Glomerular visceral epithelial cell (primary cell): ENCODE measurements around the gene PDE8B.

Source experiments
- DNase-seq: peaks from one replicate; pipeline ENCODE4 v3.0.0-alpha.2; 2016; ENCODE audit errors: extremely low spot score

Gene PDE8B

DNA sequence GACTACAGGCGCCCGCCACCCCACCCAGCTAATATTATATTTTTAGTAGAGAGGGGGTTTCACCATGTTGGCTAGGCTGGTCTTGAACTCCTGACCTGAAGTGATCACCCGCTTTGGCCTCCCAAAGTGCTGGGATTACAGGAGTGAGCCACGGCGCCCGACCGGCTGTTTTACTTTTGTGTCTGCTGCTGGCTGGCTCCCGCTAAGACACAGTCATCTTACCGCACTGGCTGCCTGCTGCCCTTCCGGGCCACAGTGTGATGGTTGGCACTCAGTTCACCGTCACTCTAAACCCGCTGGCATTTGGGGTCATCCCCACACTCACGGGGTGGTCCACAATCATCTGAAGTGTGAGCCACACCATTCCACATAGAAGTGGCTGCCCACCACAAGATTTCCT is 188.0 kb downstream of the PDE8B start:
- DNase-seq: no peak

DNA sequence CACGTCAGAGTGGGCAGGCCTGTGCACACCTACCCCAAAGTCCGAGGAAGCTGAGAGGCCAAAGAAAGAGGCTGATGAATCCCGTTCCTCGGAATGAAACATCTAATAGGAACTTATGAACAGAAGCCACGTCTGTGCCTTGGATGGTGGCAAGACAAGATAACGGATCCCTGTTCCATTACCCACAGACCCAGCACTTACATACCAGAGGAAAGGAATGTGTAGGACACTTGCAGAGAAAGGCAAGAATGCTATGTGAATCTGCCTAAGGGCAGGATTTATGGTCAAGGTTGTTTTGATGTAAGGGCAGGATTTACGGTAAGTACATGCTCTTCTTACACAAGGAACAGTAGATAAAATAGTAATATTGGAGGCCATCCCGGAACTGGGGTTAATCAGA is 188.4 kb downstream of the PDE8B start:
- no peak for DNase-seq

DNA sequence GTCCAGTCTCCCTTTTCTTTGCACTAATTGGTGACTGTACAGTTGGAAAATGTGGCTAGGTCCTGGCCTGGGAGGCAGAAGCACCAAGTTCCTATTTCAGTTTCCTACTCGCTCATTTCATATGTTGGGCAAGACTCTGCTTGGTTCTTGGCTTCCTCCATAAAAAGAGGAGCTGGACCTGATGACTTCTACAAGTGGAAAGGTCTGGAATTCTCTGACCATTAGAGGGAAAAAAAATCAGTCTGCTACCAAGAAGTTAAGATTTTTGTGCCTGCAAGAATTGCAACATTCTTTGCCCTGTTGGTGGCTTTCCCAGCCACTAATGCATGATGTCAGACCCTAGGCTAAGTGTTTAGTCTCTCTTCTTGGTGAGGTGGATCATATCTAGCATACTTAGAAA is 190.2 kb downstream of the PDE8B start:
- no peak for DNase-seq

DNA sequence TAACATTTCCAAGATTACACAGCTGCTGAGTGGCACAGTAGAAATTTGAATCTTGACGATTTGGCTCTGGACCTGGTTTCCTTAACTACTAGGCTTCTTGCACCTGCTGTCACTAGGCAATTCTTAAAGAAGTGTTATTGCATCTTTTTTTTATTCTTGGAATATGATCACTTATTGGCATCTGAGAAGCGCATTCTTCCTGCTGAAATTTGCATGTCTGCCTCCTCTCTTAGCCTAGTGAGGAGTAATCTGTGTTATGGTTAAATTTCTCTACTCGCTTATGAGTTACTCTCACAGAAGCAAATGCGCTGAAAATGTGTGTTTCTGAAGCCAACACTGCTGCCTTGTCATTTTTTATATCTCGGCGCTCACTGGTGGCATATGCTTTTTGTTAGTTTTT is 192.3 kb downstream of the PDE8B start:
- no peak for DNase-seq

DNA sequence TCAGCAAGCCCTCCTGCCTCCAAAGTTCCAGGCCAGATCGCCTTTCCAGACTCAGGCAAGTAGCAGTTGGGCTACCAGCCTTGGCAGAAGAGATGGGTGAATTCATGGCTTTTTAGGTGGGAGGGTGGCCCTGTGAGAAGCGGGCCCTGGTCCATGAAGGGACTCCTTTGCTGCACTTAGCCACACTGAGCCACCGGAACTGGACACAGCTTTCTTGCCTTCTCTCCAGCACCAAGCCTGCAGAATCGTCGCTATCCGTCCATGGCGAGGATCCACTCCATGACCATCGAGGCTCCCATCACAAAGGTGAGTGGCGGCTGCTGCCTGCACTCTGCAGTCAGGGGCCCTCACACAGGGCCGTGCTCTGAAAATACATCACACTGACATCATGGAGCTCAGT is 196.7 kb downstream of the PDE8B start:
- no peak for DNase-seq

DNA sequence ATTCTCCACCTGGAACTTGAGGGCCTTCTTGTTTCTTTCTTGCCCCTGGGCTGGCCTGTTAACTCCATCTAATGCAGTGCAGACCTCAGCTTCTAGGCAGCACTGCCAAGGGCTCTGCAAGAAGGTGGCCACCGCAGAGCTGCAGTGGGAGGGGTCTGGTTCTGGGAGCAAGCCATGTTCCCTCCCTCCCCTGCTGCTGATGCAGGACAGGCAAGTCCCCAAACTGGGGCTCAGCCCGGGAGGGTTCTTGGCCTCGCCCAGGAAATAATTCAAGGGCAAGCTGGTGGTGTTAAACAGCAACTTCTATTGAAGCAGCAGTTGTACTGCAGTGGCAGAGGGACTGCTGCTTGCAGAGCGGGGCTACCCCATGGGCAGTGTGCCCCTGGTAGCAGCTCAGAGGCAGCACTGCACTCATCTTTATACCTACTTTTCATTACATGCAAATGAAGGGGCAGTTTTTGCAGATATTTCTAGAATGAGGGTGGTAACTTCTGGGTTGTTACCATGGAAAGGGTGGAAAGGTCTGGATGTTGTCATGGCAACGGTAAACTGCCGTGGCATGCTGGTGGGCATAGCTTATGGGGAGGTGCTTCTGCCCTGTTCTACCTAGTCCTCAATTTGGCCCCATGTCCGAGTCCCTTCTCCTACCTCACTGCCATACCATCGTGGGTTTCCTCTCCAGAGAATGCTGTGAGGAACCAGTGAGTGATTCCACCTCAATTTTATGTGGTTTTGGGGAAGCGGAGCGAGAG is 199.6 kb downstream of the PDE8B start:
- no peak for DNase-seq

DNA sequence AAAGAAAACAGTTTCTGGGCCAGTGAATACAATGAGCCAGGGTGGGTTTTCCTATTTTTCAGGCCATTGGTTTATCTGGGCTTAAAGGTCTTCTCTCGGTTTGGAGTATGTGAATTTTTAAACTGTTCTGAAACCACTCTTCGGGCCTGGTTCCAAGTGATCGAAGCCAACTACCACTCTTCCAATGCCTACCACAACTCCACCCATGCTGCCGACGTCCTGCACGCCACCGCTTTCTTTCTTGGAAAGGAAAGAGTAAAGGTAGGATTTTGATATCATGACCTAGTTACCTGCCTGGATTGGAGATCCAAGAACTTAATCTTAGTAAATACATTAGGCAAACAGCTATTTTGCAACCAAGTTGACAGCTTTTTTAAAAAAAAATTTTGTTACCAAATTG is 202.6 kb downstream of the PDE8B start:
- no peak for DNase-seq

DNA sequence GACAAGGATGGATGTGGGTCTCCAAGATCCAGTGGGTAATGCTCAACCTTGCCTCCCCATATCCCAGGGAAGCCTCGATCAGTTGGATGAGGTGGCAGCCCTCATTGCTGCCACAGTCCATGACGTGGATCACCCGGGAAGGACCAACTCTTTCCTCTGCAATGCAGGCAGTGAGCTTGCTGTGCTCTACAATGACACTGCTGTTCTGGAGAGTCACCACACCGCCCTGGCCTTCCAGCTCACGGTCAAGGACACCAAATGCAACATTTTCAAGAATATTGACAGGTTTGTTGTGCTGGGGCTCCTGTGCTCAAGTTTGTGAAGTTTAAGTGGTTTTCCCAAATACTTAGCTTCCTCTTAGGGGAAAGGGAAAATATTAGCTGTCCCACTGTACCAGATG is 207.7 kb downstream of the PDE8B start:
- no peak for DNase-seq

DNA sequence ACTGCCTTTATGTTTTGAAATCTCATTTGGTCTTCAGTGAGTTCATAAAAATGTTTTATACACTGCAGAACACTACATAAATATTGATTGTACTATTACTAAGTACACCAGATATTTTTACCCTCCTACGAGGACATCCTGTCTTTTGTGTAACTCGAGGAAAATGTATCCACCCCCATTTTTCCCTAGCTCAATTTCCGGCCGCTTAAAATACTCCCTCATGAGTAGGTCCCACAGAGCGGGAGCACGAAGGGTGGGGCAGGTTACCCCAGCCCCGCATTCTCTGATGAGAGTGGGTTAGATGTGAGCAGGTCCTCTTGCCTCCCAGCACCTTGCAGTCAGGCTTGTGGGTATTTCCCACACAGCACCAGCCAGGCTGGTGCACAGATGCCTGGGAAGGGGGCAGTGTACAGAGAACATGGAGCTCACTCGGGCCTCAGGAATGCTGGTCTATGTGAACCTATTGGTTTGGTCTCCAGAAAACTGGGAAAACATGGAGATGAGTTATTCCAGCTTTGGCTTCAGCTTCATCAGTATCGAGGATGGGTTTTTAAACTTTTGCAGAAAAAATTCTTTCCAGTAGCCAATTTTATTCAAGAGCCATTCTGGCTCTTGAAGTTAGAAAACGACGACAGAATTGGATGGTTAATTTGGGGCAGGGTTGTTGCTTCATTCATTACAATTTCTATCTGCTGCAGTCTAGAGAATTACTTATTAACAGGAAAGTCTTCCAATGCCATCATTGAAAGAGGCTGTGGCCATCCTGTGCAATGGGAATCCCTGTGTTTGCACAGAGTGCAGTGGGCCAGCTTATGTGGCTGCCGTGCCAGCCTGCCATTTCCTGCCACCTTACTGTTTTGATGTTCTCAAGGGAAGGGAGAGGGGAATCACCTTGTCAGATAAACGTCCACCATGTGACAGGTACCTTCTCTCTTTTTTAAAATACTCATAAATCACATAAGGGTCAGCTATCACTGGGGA is 208.4 kb downstream of the PDE8B start:
- DNase-seq: peak; percentile 7

DNA sequence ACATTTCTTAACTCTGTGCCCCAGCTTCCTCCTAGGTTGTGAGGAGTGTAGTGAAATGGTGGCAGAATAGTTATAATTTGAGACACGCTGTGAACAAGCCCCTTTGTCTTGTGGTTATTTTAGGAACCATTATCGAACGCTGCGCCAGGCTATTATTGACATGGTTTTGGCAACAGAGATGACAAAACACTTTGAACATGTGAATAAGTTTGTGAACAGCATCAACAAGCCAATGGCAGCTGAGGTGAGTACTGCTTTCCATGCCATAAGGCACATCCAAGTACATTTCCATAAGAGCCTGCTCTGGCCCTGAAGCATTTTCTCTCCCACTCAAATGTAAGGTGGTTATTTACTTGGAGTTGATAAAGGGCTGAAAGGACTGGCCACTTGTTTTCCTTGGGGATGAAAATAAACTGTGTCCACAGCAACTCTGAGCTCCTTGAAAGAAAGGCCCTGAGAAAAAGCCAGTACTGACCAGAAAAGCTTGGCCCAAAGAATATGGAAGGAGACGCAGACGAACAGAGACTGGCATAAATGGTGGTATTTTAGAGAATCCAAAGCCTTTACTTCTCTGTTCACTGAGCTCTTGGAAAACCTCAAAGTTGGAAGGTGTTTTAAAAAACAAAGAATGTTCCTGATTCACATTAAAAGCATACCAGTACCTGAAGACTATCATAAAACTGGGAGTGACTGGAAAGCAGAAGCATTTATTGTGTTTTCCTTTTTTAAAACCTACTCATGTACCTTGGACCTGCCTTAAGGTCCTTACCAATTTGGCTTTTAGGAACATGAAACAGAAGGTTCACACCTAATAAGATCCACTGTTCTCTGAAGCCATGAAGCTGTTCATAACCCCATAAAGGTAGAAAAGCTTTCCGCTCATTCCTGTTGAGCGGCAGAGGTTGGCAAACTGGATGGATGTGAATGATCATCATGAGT is 209.4 kb downstream of the PDE8B start:
- no peak for DNase-seq

DNA sequence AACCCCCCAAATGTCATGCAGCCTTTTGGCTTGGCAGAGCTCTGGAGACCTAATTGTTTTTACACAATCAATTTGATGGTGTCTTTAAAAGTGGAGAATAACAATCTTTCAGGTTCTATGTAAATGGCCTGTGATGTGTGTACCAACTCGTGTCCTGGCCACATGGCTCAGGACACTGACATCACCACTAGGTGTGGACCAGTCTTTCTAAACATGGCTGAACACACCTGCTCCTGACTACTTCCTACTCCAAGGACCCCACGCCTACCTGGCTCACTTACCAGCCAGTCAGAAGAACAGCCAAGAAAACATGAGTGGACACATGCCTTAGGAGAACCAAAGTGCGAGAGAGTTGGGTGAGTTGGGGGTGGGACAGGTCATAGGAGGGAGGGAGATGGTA is 210.5 kb downstream of the PDE8B start:
- DNase-seq: no peak

DNA sequence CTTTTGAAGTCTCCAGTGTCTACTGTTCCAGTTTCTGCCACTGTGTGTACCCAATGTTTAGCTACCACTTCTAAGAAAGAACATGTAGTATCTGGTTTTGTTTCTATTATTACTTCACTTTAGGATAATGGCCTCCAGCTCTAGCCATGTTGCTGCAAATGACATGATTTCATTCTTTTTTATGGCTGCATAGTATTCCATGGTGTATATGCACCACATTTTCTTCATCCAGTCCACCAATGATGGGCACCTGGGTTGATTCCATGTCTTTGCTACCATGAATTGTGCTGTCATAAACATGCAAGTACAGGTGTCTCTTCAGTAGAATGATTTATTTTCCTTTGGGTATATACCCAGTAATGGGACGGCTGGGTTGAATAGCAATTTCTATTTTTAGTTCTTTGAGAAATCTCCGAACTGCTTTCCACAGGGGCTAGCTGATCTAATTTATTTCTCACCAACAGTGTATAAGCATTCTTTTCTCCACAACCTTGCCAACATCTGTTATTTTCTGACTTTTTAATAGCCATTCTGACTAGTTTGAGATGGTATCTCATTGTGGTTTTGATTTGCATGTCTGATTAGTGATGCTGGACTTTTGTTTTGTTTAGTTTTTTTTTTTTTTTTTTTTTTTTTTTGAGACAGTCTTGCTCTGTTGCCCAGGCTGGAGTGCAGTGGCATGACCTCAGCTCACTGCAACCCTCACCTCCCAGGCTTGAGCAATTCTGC is 212.7 kb downstream of the PDE8B start:
- DNase-seq: no peak

DNA sequence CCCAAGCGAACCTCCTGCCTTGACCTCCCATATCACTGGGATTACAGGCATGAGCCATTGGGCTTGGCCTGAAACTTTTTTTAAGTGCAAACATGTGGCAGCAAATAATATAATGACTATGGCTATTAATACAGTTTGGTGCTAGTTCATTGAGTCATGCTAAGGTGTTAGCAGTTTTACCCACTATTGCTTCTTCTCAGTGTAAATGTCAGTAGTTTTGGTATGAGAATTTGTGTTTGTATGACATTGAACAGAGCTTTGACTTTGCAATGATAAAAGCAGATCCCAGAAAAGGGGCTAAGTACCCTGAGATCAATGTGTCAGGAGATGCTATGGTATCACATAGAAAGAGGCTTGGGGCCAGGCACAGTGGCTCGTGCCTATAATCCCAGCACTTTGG is 214.4 kb downstream of the PDE8B start:
- no peak for DNase-seq

DNA sequence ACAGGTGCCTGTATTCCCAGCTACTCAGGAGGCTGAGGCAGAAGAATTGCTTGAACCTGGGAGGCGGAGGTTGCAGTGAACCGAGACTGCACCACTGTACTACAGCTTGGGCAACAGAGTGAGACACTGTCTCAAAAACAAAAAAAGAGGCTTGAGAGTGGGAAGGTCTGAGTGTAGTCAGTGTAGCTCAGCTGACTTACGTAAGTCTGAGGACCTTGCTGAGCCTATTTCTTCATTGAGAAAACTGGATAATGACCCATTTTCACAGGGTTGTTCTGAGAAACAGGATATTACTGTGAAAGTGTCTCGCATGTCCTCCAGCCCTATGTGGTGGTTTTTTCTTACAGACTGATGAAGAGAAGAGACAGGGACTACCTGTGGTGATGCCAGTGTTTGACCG is 214.9 kb downstream of the PDE8B start:
- no peak for DNase-seq

DNA sequence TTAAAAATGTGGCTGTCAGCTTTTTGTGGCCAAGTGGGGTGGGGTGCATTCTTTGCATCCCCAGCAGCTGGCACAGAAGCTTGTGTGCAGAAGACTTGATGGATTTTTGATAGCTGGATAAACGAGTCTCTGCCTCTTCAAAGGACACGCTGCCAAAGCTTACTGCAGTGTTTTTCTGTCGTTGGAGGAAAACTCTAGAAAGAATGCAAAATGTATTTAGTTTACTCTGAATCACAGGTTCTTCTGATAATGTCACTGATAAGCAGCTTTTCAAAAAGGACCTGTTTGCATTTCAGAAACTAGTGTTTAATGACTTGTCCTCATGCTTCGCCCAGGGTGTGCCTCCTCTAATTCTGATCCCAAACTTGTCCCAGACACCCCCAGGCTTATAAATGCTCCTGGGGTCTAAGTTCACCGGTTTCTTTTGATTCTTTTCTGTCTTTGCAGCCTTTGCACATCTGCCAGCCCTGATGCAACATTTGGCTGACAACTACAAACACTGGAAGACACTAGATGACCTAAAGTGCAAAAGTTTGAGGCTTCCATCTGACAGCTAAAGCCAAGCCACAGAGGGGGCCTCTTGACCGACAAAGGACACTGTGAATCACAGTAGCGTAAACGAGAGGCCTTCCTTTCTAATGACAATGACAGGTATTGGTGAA is 215.6 kb downstream of the PDE8B start:
- no peak for DNase-seq

DNA sequence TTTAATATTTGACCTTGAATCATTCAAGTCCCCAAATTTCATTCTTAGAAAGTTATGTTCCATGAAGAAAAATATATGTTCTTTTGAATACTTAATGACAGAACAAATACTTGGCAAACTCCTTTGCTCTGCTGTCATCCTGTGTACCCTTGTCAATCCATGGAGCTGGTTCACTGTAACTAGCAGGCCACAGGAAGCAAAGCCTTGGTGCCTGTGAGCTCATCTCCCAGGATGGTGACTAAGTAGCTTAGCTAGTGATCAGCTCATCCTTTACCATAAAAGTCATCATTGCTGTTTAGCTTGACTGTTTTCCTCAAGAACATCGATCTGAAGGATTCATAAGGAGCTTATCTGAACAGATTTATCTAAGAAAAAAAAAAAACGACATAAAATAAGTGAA is 216.2 kb downstream of the PDE8B start:
- peak; percentile 37 for DNase-seq

DNA sequence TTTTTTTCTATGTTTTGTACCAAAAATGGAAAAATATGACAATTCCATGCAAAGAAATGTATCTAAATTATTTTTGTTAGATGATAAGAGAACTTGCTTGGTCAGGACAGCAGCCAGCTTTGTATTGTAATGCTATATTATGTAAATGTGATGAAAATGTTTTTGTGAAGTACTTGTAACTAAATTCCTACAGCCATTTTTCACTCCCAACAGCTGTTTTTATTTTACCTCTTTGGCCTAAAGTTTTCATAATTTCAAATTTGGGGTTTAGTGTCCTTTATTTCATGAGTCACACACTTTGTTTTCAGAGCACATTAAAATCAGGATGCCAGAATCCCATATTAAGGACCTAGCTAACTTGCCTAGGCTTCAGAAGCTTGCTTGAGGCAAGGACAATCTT is 217.5 kb downstream of the PDE8B start:
- DNase-seq: no peak

DNA sequence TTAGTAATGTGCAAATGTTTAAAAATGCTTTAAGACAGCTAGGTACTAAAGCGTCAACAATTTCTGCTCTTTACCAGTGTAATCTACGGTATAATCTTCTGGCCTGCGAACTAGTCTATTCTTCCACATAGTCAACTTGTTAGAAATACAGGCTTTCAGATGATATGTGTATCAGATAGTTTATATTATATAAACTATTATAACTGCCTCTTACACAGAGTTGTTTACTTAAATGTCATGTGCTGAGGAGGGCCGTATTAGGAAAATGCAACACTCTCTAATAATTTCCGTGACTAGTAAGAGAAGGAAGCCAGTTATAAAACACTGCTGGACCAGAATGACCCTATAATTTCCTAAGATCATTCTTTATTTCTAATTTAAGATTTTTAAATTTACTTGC is 218.0 kb downstream of the PDE8B start:
- DNase-seq: no peak

DNA sequence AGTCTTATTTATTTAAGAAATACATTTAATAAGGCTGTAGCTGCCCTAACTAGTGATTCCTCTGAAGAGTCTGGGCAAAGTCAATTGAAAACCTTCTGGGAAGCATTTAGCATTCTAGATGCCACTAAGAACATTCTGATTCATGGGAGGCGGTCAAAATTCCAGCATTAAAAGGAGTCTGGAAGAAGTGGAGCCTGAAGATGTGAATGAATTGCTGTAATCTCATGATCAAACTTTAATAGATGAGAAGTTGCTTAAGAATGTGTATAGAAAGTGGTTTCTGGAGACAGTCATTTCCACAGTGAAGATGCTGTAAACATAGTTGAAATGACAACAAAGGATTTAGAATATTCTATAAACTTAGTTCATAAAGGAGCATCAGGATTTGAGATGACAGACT is 220.2 kb downstream of the PDE8B start:
- no peak for DNase-seq

DNA sequence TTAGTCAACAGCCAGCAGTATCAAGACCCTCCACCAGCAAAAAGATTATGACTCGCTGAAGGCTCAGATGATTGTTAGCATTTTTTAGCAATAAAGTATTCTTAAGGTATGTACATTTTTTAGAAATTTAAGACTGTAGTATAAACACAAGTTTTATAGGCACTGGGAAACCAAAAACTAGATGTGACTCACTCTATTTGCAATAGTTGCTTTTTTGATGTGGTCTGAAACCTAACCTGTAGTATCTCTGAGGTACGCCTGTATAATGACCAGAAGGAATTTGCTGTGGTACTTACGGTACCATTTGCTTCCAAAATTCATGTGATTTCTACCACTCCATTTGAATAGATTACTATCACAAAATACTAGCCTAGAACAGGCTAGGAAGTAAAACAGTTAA is 220.8 kb downstream of the PDE8B start:
- DNase-seq: no peak

DNA sequence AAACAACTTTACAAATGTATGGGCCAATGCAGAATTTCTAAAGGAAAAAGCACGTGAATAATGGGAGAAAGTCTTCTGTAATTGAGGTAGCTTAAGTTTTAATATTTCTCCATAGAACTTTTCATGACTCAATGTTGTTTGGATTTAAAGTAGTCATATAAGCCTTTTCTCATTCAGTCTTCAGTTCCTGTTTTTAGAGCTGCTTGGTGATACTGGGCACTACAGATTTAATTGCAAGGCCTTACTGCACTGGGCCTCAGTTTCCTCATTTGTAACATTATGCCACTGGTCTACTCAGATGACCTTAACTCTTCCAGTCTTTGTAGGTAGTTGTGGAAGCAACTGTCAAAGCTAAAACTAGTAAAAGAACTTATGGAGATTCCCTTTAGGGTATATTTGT is 221.2 kb downstream of the PDE8B start:
- DNase-seq: no peak
